ENCODE data around the gene PDGFC. TPM values are rescaled to one million over a fixed set of nuclear protein-coding genes. Genes with fewer than 3 reads are reported as not detected.

The PDGFC gene
- total RNA-seq, 1 experiment from 2014 or later: 4.5 TPM

DNA sequence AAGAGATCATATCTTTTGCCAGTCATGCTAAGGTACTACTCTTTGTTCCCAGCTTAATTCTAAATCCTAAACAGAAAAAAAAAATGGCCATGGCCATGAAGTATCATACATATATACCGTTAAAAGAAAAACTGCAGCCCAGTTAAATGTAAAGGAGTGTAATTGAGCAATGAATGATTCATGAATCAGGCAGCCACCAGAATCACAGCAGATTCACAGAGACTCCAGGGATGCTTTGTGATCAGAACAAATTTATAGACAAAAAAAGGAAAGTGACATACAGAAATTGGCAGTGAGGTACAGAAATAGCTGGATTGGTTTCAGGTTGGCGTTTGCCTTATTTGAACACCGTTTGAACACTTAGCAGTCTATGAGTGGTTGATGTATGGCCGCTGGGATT, 42.1 kb upstream of the PDGFC start:
- Histone ChIP-seq H3K23me2 (ENCODE audit: insufficient read length, low read depth, low read length, poor library complexity, severe bottlenecking) (no peaks in the 10 kb centered on the region), H2AFZ (ENCODE audit: low read length) (no peak overlapping the region), H2AK5ac (ENCODE audit: insufficient read length, low read length) (no peak overlapping the region), H4K5ac (ENCODE audit: insufficient read length, low read depth, low read length) (no peak overlapping the region), H3K79me2 (ENCODE audit: insufficient read depth, low read length) (no peaks in the 10 kb centered on the region), H3T11ph (ENCODE audit: low read length) (no peak overlapping the region), H3K56ac (ENCODE audit: insufficient read length, low read depth, low read length) (no peak overlapping the region), H2BK12ac (ENCODE audit: insufficient read length, low read depth, low read length) (no peak overlapping the region), H4K91ac (ENCODE audit: insufficient read length, low read depth, low read length) (no peak overlapping the region), H3K4me1 (ENCODE audit: insufficient read depth, low read length) (no peaks in the 10 kb centered on the region), H2BK20ac (ENCODE audit: low read depth, low read length, poor library complexity, severe bottlenecking) (no peak overlapping the region), H3K27me3 (ENCODE audit: insufficient read depth, low read length) (no peaks in the 10 kb centered on the region), H2BK5ac (ENCODE audit: insufficient read length, low read length) (no peak overlapping the region), H2BK15ac (ENCODE audit: low read depth, low read length) (no peak overlapping the region), H3K14ac (ENCODE audit: insufficient read depth, low read length) (no peak overlapping the region), H3K27ac (ENCODE audit: insufficient read length, low read depth, low read length) (no peak overlapping the region), H3K9me3 (ENCODE audit: control insufficient read depth, low read depth, low read length) (no peaks in the 10 kb centered on the region), H3K4me2 (ENCODE audit: insufficient read depth, insufficient read length, low read length) (no peak overlapping the region), H3K23ac (ENCODE audit: insufficient read length, low read depth, low read length) (no peak overlapping the region), H4K20me1 (ENCODE audit: control insufficient read depth, insufficient read depth, insufficient read length) (no peaks in the 10 kb centered on the region), H4K8ac (replicated peaks; ENCODE audit: insufficient read length, low read depth, low read length) (no peak overlapping the region), H3K18ac (ENCODE audit: insufficient read length, low read depth, low read length) (no peak overlapping the region), H3K79me1 (ENCODE audit: insufficient read depth, low read depth, low read length, poor library complexity, severe bottlenecking) (no peaks in the 10 kb centered on the region), H3K4ac (ENCODE audit: low read depth, low read length) (no peak overlapping the region), H2BK120ac (ENCODE audit: low read depth, low read length, poor library complexity, severe bottlenecking) (no peak overlapping the region), H3K9ac (ENCODE audit: extremely low read depth, insufficient read length, low read length) (no peak overlapping the region)
- H3K9me3 Mint-ChIP-seq: no peaks in the 10 kb centered on the region
- no peak overlapping the region for H3K4me3 Mint-ChIP-seq
- no peaks in the 10 kb centered on the region for H3K36me3 Mint-ChIP-seq (ENCODE audit: insufficient read depth in 1 of 3, low read depth in 3 of 3)
- H3K27me3 Mint-ChIP-seq (ENCODE audit: low read depth): no peaks in the 10 kb centered on the region; the same call in 1 of the 2 replicates
- H3K27ac Mint-ChIP-seq: no peak overlapping the region
- peaks cover 11% of the 10 kb centered on the region in 2 experiments for H3K4me1 Mint-ChIP-seq
- no peak for DNase-seq
- TF ChIP-seq, protein P1, sequence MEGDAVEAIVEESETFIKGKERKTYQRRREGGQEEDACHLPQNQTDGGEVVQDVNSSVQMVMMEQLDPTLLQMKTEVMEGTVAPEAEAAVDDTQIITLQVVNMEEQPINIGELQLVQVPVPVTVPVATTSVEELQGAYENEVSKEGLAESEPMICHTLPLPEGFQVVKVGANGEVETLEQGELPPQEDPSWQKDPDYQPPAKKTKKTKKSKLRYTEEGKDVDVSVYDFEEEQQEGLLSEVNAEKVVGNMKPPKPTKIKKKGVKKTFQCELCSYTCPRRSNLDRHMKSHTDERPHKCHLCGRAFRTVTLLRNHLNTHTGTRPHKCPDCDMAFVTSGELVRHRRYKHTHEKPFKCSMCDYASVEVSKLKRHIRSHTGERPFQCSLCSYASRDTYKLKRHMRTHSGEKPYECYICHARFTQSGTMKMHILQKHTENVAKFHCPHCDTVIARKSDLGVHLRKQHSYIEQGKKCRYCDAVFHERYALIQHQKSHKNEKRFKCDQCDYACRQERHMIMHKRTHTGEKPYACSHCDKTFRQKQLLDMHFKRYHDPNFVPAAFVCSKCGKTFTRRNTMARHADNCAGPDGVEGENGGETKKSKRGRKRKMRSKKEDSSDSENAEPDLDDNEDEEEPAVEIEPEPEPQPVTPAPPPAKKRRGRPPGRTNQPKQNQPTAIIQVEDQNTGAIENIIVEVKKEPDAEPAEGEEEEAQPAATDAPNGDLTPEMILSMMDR (conservative IDR thresholded peaks at IDR 0.05): no peak
- WGBS (ENCODE audit: extremely low coverage, insufficient read length, low lambda C conversion rate): no CpG with 5 or more reads among the region's 4 CpGs
